ENCODE results near the gene WDR54.

The WDR54 gene, protein sequence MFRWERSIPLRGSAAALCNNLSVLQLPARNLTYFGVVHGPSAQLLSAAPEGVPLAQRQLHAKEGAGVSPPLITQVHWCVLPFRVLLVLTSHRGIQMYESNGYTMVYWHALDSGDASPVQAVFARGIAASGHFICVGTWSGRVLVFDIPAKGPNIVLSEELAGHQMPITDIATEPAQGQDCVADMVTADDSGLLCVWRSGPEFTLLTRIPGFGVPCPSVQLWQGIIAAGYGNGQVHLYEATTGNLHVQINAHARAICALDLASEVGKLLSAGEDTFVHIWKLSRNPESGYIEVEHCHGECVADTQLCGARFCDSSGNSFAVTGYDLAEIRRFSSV

GRCh38 chr2:74421221-74421870 lies at the start of gene WDR54, which contains the start of gene C2orf81:
TSS of gene WDR54 (plus strand) at chr2:74421730. CDS start at chr2:74422154, 424 bp downstream.
TSS of gene C2orf81 (minus strand) at chr2:74421619. CDS start at chr2:74421560, 59 bp downstream.
- peak; percentile 93 for DNase-seq

DNA sequence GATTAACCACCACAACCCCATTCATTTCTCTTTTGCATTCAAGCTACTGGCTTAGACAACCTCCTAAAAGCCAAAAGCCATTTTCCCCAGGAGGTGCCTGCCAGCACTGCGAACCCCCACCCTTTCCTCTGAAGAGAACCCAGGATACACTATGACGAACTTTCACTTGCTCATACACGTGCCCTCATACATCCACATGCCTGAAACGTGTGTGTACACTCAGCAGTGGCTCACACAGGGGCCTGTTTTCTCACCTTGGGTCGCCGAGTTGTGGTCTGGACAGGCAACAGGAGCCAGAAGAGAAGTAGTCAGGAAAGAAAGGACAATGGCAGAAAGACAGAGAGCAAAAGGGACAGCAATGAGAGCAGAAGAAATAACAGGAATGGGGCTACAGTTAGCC lies 48.9 kb upstream of the WDR54 start:
- DNase-seq = no peak

- peak; percentile 58 for DNase-seq
Observed at GRCh38 chr2:74373221-74373676, 48.3 kb upstream of the WDR54 start.

DNA sequence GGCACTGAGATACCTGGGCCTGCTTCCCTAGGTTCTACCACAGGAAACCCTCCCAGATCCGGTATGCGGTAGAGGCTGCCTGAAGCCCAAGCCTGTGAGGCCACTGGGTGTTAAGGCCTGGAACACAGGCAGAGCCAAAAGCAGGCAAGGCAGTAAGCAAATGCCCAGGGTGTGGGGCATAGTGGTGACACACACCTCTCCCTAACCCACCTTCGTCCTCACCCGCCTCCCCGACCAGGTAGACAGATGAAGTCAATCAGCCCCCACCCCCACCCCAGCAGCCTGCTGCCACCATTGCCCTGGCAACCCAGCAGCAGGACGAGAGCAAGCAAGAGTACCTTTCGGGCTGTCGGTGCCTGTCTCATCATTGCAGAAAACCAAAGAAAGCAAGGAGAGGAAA lies 47.5 kb upstream of the WDR54 start:
- DNase-seq = no peak

- DNase-seq = peak; percentile 80
Observed at GRCh38 chr2:74374509-74375205, 46.9 kb upstream of the WDR54 start.

- no peak for DNase-seq
Observed at GRCh38 chr2:74375838-74376237, 45.7 kb upstream of the WDR54 start.

DNA sequence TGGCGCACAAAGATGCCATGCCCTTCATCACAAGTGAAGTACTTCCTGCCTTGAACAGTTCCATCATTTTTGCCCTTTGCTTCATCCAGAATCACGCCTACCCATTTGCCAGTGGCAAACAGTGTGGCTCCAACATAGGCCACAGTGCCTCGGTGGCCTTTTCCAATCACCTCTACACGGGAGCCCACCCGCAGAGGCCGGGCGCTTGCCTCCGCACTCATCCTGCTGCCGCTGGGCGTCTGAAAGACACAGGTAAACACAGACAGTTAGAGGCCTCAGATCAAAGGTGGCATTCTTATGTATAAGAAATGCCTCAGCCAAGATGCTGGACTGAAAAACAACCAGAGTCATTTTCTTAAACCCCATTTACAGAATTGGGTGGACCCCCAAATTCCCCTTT lies 43.5 kb upstream of the WDR54 start:
- no peak for DNase-seq

DNA sequence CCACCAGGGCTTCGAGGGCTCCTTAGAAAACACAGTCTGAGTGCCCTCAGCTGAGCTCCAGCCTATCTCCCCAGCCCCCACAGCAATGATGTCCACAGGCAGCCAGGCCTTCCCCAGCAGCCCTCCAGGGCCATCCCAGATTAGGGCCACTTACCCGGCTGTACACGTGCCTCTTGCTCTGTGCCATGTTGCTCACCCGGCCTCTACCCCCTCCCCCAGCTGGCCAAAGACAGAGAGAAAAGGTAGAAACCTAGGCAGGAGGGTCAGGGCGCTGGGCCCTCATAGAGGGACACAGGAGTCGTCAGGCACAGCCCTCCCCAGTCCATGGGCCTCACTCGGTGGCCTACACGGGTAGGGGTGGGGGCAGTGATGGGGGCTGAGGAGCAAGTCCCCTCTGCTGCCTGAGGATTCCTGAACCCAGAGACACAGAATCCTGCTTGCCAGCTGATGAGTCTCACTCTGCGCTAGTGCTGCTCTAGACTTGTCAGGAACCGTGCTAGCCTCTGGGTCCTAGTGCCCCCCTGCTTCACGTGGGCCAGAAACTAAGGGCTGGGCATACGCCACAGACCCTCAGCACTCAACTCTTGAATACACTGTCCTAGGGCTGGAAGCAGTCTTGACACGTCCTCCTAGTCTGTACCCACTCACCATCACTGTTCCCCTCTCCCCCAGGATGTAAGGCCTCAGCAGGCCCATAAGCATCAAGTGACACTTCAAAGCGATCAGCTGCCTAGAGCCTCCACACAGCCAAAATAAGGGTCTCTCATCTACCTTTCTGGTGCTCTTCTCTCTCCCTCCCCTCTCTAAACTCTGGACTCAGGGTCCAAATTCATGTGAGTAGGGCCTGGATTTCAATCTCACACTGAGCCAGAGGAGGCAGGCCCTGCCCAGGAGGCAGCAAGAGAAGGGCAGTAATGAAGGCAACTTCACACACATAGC lies 41.4 kb upstream of the WDR54 start, which contains the start of gene DCTN1:
Gene DCTN1 (minus strand): TSS at position 461 of the 939 bp plus-strand sequence. CDS start 274 bp downstream, at position 187.
- DNase-seq = no peak

DNA sequence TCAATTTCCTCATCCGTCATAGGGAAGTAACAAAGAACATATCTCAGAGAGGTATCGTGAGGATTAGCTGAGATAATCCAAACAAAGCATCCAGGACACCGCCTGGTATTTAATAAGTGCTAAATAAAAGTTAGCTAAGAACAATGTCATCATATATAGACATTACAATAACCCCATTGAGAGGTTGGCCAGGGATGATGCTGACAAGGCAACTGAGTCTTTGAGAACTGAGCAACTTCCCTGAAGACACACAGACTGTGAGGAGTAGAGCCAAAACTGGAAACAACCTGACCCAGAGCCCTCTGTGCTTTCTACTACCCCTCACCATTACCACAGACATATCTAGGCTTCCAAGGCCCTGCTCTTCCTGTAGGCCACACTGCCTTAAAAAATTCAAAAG lies 39.8 kb upstream of the WDR54 start:
- no peak for DNase-seq

GRCh38 chr2:74383254-74383653 lies 38.3 kb upstream of the WDR54 start:
- DNase-seq = no peak

DNA sequence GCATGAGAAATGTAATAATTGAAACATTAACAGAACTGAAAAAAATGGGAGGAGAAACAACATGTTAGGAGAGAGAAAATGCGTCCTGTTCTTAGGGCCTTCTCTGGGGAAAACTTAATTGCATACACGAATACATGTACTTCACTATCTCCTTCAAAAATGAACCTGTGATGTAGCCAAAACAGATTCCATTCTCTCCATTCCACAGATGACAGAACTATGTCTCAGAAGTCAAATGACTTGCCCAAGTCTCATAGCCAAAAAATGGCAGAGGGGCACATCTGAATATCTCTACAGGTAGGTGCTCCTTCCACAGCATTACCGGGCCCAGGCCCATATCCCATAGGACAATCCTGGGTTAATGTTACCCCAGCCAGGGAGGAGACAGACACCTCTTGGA lies 37.5 kb upstream of the WDR54 start:
- DNase-seq = no peak

GRCh38 chr2:74385396-74385795 lies 36.1 kb upstream of the WDR54 start:
- no peak for DNase-seq

DNA sequence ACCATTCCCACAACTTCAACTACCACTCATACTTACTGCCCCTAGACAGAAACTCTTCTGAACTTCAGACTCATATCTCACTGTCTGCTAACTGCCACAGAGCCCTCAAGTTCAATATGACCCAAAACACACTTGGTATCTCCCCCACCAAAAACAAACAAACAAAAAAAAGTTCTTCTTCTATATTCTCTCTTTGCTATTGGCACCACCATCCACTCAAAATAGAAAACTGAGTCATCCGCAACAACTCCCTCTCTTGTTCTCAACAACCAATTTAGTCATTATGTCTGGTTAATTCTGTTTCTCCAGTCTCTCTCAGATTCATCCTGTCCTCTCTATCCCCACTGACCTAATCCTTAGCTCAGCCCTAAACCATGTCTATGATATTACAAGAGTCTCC lies 34.2 kb upstream of the WDR54 start:
- no peak for DNase-seq

DNA sequence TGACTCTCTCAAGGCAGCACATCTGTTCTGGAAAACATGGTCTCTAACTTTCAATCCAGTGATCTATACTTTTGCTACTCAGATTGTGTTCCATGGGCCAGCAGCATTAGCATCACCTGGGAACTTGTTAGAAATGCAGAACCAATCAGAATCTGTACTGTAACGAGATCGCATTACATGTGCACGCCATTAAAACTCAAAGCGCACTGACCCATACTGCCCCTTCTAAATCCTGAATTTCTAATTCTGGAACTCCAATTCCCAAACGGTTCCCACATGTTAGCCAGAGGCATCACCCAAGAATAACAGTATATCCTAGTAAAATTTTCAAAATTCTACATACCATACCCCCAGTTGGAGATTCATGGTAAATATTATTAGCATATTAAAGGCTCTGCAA lies 30.9 kb upstream of the WDR54 start:
- no peak for DNase-seq

GRCh38 chr2:74391209-74391579 lies 30.3 kb upstream of the WDR54 start:
- no peak for DNase-seq

- peak; percentile 67 for DNase-seq
Observed at GRCh38 chr2:74391580-74392448, 29.7 kb upstream of the WDR54 start.

- no peak for DNase-seq
Observed at GRCh38 chr2:74392449-74392743, 29.1 kb upstream of the WDR54 start.

DNA sequence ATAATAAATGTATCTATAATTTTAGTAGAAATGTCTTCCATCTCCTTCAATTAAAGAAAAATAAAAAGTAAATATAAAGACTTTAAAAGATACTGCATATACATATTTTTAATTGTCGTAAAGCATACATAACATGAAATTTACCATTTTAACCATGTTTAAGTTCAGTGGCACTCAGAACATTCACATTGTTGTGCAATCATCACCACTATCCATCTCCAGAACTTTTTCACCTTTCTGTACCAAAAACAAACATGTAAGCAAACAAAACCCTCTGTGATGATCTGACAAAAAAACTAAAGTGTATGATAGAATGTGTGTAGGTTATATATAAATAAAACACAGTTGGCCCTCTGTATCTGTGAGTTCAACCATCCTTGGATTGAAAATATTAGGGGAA lies 28.0 kb upstream of the WDR54 start:
- DNase-seq = no peak

DNA sequence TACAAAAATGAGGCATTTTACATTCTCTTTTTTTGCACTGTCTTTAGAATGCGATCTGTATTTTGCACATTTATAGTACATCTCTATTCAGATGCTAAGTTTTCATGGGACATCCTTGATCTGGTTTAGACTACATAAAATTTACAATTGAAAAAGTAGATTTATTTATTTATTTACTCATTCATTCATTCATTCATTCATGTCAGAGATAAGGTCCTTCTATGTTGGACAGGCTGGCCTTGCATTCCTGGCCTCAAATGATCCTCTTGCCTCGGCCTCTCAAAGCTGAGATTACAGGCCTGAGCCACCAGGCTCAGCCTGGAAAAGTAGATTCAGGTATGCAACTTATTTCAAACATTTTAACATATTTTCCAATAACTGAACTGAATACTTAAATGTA lies 25.4 kb upstream of the WDR54 start:
- DNase-seq = no peak

DNA sequence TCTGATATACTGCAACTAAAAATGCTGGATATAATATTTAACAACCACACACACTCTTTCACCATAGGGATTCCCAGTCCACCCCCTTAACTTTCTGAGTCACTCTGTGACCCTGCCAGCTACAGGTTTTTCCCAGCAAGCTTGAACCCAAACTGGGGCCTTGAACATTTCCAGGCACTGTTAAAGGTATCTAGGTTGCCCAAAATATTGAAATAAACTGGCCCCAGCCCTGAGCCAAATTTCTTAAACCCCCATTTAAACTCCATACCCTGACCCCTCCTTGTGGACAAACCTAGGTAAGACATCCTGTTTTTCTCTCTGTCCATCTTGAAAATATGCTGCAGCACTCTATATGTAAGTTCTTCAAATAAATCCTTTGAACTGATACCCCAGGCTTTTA lies 21.7 kb upstream of the WDR54 start:
- DNase-seq = no peak

- no peak for DNase-seq
Observed at GRCh38 chr2:74401891-74402290, 19.6 kb upstream of the WDR54 start.

- no peak for DNase-seq
Observed at GRCh38 chr2:74406035-74406434, 15.5 kb upstream of the WDR54 start.
